OCI-M2 (cell line): ENCODE results near the gene GALNS.

ENCODE experiments used
- DNase-seq: peaks from one replicate; lab custom pipeline; 2025; ENCODE audit not compliant: unreplicated experiment; lab: John Stamatoyannopoulos, UW

GALNS gene

GRCh38 chr16:88877564-88878289, 21.0 kb upstream of the GALNS start:
- no peak for DNase-seq

- DNase-seq = no peak
Observed at GRCh38 chr16:88876942-88877526, 20.3 kb upstream of the GALNS start.

- DNase-seq = no peak
Observed at GRCh38 chr16:88875703-88876234, 19.0 kb upstream of the GALNS start.

GRCh38 chr16:88874938-88875599, 18.3 kb upstream of the GALNS start:
- DNase-seq = no peak

GRCh38 chr16:88872650-88873331, 16.0 kb upstream of the GALNS start:
- no peak for DNase-seq

GRCh38 chr16:88871730-88872416, 15.1 kb upstream of the GALNS start:
- DNase-seq = no peak

- DNase-seq = no peak
Observed at GRCh38 chr16:88871349-88871702, 14.6 kb upstream of the GALNS start.

- DNase-seq = no peak
Observed at GRCh38 chr16:88870608-88871348, 14.0 kb upstream of the GALNS start.

GRCh38 chr16:88869673-88869980, 12.9 kb upstream of the GALNS start:
- DNase-seq = no peak

- DNase-seq = no peak
Observed at GRCh38 chr16:88868974-88869672, 12.4 kb upstream of the GALNS start.

- DNase-seq = no peak
Observed at GRCh38 chr16:88867581-88868246, 11.0 kb upstream of the GALNS start.

GRCh38 chr16:88866151-88866920, 9.6 kb upstream of the GALNS start, which contains the start of gene PABPN1L:
Gene PABPN1L (minus strand): TSS chr16:88866660. CDS start chr16:88866606, 54 bp downstream.
- DNase-seq = no peak

GRCh38 chr16:88865742-88866141, 9.0 kb upstream of the GALNS start:
- no peak for DNase-seq

- DNase-seq = no peak
Observed at GRCh38 chr16:88865310-88865709, 8.6 kb upstream of the GALNS start.

- DNase-seq = no peak
Observed at GRCh38 chr16:88864521-88864920, 7.8 kb upstream of the GALNS start.

GRCh38 chr16:88864099-88864498, 7.4 kb upstream of the GALNS start:
- DNase-seq = no peak

GRCh38 chr16:88863426-88863825, 6.7 kb upstream of the GALNS start:
- no peak for DNase-seq

- no peak for DNase-seq
Observed at GRCh38 chr16:88862968-88863367, 6.2 kb upstream of the GALNS start.

GRCh38 chr16:88861359-88861758, 4.6 kb upstream of the GALNS start:
- no peak for DNase-seq
